HFF-Myc (cell line): Measurements from ENCODE around the gene LMTK2.

Experiments used
- DNase-seq: peaks from one replicate; pipeline ENCODE4 v3.0.0-alpha.2; 2011; ENCODE audit warnings: low read depth; ENCODE audit errors: extremely low read depth
- H3K4me3 ChIP-seq: replicated peaks from 2 replicates; pipeline ENCODE4 v1.5.1; 2011; ENCODE audit warnings: low read depth, mild to moderate bottlenecking, control low read depth, low read length
- TF ChIP-seq, protein P1 (sequence below): IDR thresholded peaks from 2 replicates; pipeline ENCODE4 v1.5.1; 2012; ENCODE audit warnings: mild to moderate bottlenecking, low read depth, low read length, control low read depth; ENCODE audit errors: missing control alignments

Gene LMTK2

DNA sequence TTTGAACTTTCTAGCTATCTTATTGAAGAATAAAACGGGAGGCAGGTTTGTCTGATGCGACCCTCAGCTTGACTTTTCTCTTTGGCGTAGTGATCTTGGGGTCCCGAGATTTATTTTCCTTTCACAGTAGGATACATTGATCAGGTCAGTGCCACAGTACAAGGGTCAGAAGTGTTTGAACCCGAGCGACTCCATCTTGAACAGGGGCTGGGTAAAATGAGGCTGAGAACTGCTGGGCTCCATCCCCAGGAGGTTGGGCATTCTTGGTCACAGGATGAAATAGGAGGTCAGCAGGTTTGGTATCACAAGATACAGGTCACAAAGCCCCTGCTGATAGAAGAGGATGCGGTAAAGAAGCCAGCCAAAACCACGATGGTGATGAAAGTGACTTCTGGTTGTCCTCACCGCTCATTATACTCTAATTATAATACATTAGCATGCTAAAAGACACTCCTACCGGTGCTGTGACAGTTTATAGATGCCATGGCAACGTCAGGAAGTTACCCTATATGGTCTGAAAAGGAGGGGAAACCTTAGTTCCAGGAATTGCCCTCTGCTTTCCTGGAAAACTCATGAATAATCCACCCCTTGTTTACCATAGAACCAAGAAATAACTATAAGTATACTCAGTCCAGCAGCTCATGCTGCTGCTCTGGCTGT is 148.4 kb downstream of the LMTK2 start:
- no peak for DNase-seq
- H3K4me3 ChIP-seq: no peak overlapping the region
- TF ChIP-seq, protein P1, sequence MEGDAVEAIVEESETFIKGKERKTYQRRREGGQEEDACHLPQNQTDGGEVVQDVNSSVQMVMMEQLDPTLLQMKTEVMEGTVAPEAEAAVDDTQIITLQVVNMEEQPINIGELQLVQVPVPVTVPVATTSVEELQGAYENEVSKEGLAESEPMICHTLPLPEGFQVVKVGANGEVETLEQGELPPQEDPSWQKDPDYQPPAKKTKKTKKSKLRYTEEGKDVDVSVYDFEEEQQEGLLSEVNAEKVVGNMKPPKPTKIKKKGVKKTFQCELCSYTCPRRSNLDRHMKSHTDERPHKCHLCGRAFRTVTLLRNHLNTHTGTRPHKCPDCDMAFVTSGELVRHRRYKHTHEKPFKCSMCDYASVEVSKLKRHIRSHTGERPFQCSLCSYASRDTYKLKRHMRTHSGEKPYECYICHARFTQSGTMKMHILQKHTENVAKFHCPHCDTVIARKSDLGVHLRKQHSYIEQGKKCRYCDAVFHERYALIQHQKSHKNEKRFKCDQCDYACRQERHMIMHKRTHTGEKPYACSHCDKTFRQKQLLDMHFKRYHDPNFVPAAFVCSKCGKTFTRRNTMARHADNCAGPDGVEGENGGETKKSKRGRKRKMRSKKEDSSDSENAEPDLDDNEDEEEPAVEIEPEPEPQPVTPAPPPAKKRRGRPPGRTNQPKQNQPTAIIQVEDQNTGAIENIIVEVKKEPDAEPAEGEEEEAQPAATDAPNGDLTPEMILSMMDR: no peak

DNA sequence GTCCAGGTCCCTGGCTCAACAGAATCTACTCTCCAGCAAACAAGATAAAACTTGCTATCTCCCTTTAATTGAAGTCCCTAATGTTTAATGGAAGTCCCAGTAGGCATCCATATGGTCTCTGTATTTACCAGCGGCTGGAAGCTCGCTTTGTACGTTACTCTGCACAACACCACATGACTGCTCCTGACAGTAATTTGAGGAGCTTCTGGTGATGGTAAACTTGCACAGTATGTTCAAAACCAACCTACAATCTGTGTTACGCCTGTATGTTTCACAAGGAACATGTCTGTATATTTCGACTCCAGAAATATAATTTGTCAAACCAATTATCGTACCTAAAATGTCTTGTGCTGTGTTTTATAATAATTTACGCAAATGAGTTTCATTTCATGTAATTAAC is 149.8 kb downstream of the LMTK2 start:
- TF ChIP-seq, protein P1: no peak
- no peak for DNase-seq
- H3K4me3 ChIP-seq: no peak overlapping the region

DNA sequence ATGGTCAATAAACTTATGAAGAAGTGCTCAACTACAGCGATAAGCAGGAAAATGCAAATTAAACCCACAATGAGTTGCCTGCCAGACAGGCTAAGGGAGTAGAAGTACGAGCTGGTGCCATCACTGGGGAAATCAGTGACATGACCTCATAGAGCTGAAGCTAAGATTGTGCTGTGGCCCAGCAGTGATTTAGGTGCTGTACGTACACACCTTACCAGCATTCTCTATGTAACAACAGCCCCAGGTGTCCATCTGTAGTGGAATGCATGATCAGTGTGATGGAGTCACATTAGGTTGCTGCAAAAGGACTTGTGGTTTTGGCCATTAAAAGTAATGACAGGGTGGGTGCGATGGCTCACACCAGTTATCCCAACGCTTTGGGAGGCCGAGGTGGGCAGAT is 151.0 kb downstream of the LMTK2 start:
- H3K4me3 ChIP-seq: no peak overlapping the region
- TF ChIP-seq, protein P1: no peak

More for the DNA sequence above, 151.0 kb downstream of the LMTK2 start:
- no peak for DNase-seq
